ENCODE data around the gene ZSCAN2. TPM values are rescaled to one million over a fixed set of nuclear protein-coding genes. Genes with fewer than 3 reads are reported as not detected.

ZSCAN2 gene
- total and polyA plus RNA-seq, 9 donors: 5.6 to 13.3 (median 8.2) TPM

- Histone ChIP-seq H3K36me3 (no peaks in the 10 kb centered on the region), H3K27ac (no peak overlapping the region), H3K4me3 (no peak overlapping the region), H3K9me3 (no peaks in the 10 kb centered on the region), H3K27me3 (no peaks in the 10 kb centered on the region), H3K4me1 (ENCODE audit: insufficient read depth) (no peaks in the 10 kb centered on the region)
- WGBS, 3 donors: 67 to 88% (median 71%) methylated on average over 3 of the region's 3 CpGs
- DNase-seq: no peak
- TF ChIP-seq CTCF (IDR thresholded peaks at IDR 0.05) (no peak), POLR2A (IDR thresholded peaks at IDR 0.05) (no peak), EP300 (IDR thresholded peaks at IDR 0.05) (no peak)
- intact Hi-C loops (cut with DNase I): loop anchor here in 2 of 4 donors (10.0 kb wide), 1 partner anchor 330 kb away; no protein-coding TSS in a partner anchor
Observed at GRCh38 chr15:84594617-84595290, 6.1 kb upstream of the ZSCAN2 start.

GRCh38 chr15:84595660-84596059 is 5.1 kb upstream of the ZSCAN2 start:
- H3K9me3 ChIP-seq: no peaks in the 10 kb centered on the region
- peaks cover 3% of the 10 kb centered on the region for H3K4me1 ChIP-seq (ENCODE audit: insufficient read depth)
- TF ChIP-seq EP300 (IDR thresholded peaks at IDR 0.05) (no peak), CTCF (IDR thresholded peaks at IDR 0.05) (no peak), POLR2A (IDR thresholded peaks at IDR 0.05) (no peak)
- 83 to 97% (median 92%) methylated on average over 2 of the region's 2 CpGs for WGBS, 3 donors
- intact Hi-C loops (cut with DNase I): loop anchor here in 2 of 4 donors (10.0 kb wide), 1 partner anchor 329 kb away; no protein-coding TSS in a partner anchor
- H3K36me3 ChIP-seq: no peaks in the 10 kb centered on the region
- no peak for DNase-seq
- H3K4me3 ChIP-seq: no peak overlapping the region
- no peak overlapping the region for H3K27ac ChIP-seq
- no peaks in the 10 kb centered on the region for H3K27me3 ChIP-seq

GRCh38 chr15:84597296-84597695 is 3.5 kb upstream of the ZSCAN2 start:
- H3K4me3 ChIP-seq: no peak overlapping the region
- H3K9me3 ChIP-seq: no peaks in the 10 kb centered on the region
- H3K36me3 ChIP-seq: no peaks in the 10 kb centered on the region
- WGBS, 3 donors: 53 to 71% (median 67%) methylated on average over 3 of the region's 3 CpGs
- no peak for DNase-seq
- no peaks in the 10 kb centered on the region for H3K27me3 ChIP-seq
- H3K4me1 ChIP-seq (ENCODE audit: insufficient read depth): peaks cover 5% of the 10 kb centered on the region
- intact Hi-C loops (cut with DNase I): loop anchor here in 2 of 4 donors (10.0 kb wide), 1 partner anchor 328 kb away; no protein-coding TSS in a partner anchor
- TF ChIP-seq CTCF (IDR thresholded peaks at IDR 0.05) (no peak), POLR2A (IDR thresholded peaks at IDR 0.05) (no peak), EP300 (IDR thresholded peaks at IDR 0.05) (no peak)
- no peak overlapping the region for H3K27ac ChIP-seq

- no peaks in the 10 kb centered on the region for H3K9me3 ChIP-seq
- intact Hi-C loops (cut with DNase I): loop anchor here in 2 of 4 donors (10.0 kb wide), 1 partner anchor 327 kb away; no protein-coding TSS in a partner anchor
- no peak overlapping the region for H3K27ac ChIP-seq
- H3K27me3 ChIP-seq: no peaks in the 10 kb centered on the region
- H3K36me3 ChIP-seq: no peaks in the 10 kb centered on the region
- TF ChIP-seq EP300 (IDR thresholded peaks at IDR 0.05) (no peak), CTCF (IDR thresholded peaks at IDR 0.05) (no peak), POLR2A (IDR thresholded peaks at IDR 0.05) (no peak)
- H3K4me1 ChIP-seq (ENCODE audit: insufficient read depth): peaks cover 5% of the 10 kb centered on the region
- WGBS, 3 donors: 82 to 89% (median 88%) methylated on average over 2 of the region's 2 CpGs
- no peak overlapping the region for H3K4me3 ChIP-seq
- no peak for DNase-seq
Observed at GRCh38 chr15:84598250-84598649, 2.6 kb upstream of the ZSCAN2 start.
